ENCODE measurements around the gene FMN1.

The FMN1 gene

DNA sequence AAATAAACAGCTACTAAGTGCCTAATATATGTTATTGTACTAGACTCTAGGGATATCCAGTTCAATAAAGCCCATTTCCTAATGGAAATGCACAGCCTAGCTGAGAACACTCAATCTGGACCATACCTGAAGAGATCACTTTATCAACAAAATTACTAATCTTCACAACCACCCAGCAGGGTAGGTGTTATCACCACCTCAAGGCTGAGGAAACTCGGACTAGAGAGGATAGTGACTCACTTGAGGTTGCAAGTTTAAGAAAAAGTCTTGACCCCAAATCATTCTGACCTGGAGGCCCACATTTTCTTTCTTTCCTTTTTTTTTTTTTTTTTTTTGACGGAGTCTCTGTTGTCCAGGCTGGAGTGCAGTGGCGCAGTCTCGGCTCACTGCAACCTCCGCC, 3.1 kb upstream of the FMN1 start:
- no peak for DNase-seq

GRCh38 chr15:33194237-33194636, 277 bp downstream of the FMN1 start:
- no peak for DNase-seq

- no peak for DNase-seq
These were observed 2.9 kb downstream of the FMN1 start for GRCh38 chr15:33191591-33191990.

DNA sequence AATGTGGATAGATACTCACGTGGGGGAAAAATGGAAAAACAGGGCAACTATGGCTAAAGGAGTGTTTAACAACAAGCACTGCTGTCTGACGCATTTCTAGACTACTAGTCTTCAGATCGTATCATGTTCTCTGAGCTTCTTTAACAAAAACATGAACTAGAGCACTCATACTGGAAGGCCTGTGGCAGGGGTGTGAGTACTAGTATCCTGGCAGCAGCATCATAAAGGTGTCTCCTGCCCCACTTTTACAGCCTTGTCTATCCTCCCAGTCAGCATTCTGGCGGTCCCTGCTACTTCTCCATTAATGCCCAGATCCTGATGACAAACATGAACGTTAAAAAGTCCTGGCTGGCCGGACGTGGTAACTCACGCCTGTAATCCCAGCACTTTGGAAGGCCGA, 4.0 kb downstream of the FMN1 start:
- no peak for DNase-seq

DNA sequence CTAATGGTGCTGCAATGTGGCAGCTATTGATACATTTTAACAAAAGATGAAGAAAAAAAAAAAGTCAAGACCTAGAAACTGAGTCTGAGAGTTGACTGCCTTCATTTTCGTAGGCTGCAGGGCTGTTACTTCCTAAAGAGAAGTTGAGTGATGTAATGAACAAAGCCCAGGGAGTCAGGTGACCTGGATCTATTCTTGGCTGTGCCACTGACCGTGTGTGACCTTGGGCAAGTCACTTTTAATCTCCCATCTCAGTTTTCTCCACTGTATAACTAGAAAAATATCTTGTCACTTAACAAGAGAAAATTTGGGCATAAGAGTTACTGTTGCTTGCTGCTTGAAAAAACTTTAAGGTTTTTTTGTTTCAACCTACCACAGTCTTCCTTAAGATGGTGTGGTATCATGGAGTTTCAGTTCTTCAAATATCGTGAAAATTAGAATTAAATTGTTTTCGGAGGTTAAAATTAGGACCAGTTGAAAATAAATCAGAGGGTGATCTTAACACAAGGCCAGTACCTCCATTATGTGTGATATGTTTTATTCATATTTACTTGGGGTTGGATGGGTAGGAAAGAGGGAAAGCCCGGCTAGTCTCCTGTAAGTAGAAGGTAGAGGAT, 5.8 kb downstream of the FMN1 start:
- DNase-seq, result no peak

DNA sequence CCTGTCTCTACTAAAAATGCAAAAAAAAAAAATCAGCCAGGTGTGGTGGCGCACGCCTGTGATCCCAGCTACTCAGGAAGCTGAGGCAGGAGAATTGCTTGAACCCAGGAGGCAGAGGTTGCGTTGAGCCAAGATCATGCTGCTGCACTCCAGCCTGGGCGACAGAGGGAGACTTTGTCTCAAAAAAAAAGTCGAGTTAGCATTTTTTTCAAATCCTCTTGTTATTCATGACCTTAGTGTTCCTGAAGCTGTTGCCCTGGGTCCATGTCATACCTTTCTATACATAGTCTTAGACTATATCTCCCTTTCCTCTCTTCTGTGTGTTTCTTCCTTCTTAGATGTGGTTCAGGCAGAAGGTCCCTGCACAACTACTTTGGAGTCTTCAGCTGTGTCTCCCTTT, 6.4 kb downstream of the FMN1 start:
- DNase-seq, result no peak

- no peak for DNase-seq
These were observed 11.2 kb downstream of the FMN1 start for GRCh38 chr15:33183334-33183733.

DNA sequence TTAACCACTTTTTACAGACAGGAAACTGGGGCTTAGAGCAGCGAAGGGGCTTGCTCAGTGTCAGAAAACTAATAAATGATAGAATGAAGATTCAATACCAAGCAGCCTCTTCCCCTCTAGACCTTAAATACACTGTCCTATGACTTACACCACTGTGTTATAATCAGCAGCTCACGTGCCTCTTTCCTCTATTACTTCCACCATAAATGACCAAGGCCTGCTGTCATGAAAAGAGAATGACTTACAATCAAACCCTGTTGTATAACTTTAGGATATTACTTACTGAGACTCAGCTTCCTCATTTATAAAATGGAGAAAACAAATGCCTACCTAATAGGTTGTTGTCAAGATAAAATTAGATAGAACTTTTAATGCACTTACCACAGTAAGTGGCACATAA, 11.6 kb downstream of the FMN1 start:
- no peak for DNase-seq

- no peak for DNase-seq
These were observed 12.1 kb downstream of the FMN1 start for GRCh38 chr15:33182278-33182905.

- no peak for DNase-seq
These were observed 14.6 kb downstream of the FMN1 start for GRCh38 chr15:33179874-33180273.

DNA sequence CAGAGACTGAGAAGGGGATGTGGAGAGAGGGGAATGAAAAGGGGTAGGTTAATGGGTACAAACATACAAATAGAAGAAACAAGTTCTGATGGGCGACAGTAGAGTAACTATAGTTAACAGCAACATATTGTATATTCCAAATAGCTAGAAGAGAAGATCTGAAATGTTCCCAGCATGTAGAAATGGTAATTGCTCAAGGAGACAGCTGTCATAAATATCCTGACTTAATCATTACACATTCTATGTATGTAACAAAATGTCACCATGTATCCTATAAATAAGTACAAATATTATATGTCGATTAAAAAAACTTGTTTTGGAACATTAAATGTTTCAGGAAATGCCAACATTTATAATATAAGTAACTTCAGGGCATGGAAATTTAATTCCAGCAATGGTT, 23.3 kb downstream of the FMN1 start:
- DNase-seq, result no peak

GRCh38 chr15:33169625-33170024, 24.9 kb downstream of the FMN1 start:
- peak; percentile 42 for DNase-seq

- DNase-seq, result no peak
These were observed 26.1 kb downstream of the FMN1 start for GRCh38 chr15:33168444-33168843.

DNA sequence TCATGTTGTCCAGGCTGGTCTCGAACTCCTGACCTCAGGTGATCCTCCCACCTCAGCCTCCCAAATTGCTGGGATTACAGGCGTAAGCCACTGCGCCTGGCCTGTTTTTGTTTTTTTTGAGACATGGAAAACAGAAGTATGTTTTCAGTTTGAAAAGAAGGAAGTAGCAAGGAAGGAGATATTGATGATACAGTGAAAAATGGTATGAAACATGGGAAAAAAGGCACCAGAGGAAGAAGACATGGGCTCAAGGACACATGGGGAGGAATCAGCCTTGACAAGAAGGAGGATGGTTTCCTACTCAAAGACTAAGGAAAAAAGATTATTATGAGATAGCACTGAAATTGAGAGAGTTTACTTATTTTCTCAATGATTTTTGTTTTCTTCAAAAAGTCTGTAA, 30.7 kb downstream of the FMN1 start:
- no peak for DNase-seq

GRCh38 chr15:33161209-33161608, 33.3 kb downstream of the FMN1 start:
- DNase-seq, result no peak

DNA sequence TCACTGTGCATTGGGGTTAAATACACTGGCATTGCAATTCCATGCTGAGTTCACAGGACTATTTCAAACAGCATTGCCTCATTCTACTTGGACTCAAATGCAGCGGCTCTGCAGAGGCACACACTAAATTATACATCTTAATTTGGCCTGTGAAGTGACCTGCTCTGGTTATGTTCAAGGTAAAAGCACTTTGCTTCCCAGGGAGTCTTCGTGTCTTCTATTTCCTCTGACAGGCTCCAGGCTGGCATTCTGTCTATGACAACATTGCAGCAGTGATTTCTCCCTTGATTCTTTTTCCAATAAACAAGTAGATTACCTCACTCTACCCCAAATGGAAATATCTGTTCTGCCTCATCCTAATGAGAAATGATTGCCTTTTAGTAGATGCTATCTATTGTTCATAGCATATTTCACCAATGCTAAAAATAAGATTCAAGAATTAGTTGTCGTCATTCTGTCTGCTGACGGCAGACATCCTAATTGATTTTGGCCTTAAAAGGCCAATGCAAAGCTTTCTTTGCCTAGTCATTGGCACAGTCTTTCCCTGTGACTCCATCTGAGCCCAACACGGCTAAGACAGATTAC, 33.8 kb downstream of the FMN1 start:
- DNase-seq, result no peak

DNA sequence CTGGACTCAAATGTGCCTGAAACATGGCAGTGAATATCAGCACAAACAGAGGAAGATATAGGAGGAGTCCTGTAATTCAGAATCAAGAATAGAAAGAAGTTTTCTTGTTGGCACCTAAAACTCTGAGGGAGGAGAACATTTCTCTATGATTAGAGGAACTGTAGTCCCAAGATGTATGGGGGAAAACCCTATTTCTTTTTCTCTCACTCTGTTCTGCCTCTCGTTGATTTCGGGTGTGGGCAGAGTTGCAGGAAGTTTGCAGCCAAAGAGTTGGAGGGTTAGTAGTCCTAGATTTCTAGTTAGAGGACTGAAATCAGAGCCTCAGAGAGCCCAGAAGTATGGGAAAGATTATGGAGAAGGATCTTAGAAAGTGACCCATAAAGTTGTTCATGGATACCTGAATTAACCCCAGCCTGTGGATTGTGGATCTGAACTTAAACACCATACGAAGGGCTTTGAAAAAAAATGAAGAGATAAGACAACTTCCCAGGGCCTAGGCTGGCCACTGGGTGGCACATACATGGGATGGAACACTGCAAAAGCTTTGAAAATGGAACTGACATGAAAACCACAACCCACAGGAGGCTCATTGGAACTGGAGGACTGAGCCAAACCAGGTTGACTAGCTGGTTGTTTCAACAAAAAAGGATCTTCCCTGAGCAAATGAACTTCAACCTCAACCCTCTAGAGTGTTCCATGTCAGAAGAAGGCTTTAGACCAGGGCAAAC, 34.6 kb downstream of the FMN1 start:
- no peak for DNase-seq

DNA sequence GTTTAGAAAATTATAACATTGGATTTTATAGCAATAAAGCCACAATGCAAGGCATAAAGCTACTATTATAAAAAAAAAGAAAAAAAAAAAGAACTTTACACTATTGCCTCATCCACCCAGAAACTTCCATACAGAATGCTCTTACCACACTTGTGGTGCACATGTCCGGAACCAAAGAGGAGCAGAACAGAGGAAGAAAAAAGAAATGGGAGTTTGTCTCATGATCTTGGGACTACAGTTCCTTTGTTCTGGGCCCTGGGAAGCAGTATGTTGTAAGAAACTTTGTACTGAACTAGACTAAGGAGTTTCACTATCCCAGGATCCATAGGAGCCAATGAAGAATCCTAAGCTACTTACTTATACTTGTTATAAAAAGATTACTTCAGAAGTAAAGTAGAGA, 36.1 kb downstream of the FMN1 start:
- DNase-seq, result no peak

- DNase-seq, result no peak
These were observed 37.0 kb downstream of the FMN1 start for GRCh38 chr15:33157371-33158037.

GRCh38 chr15:33155691-33156420, 38.7 kb downstream of the FMN1 start:
- no peak for DNase-seq

GRCh38 chr15:33154351-33155166, 40.0 kb downstream of the FMN1 start:
- peak; percentile 85 for DNase-seq

DNA sequence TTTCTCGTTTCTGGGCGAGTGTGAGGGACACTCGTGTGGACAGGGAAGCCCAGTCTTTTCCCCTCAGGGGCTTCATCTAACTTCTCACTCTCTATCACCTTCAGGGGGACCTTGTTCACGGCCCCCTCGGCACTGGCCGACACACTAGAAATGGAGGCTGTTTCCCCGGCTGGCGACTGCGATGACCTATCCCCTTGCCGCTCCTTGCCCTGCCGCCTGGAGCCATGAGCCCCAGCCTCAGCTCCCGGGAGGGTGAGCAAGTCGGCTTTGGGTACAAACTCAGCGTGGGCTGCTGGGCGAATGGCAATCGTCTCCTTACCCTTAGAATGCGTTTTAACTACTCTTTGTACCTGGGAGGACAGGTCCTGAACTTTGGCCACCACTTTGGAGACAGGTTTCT, 41.0 kb downstream of the FMN1 start:
- DNase-seq, result no peak
